Measurements from ENCODE around the gene RGS12.

The RGS12 gene

GRCh38 chr4:3303565-3303824 is 10.7 kb downstream of the RGS12 start:
- H3K9me2 ChIP-seq (replicated peaks; ENCODE audit: control insufficient read depth, low read length) = no peaks in the 10 kb centered on the region
- no peak overlapping the region for H3K4me3 ChIP-seq (ENCODE audit: low read length)
- H3K36me3 ChIP-seq (ENCODE audit: control insufficient read depth, low read length) = no peaks in the 10 kb centered on the region
- H4K20me1 ChIP-seq (ENCODE audit: control insufficient read depth, insufficient read depth, low read depth, low read length) = no peaks in the 10 kb centered on the region
- H3K4me2 ChIP-seq (ENCODE audit: low read length) = no peak overlapping the region
- no peak overlapping the region for H3K27ac ChIP-seq (ENCODE audit: low read depth, low read length)
- TF ChIP-seq EZH2phosphoT487 (IDR thresholded peaks at IDR 0.05; ENCODE audit: borderline replicate concordance, low read length) (no peak), CTCF (IDR thresholded peaks at IDR 0.05; ENCODE audit: low read depth, low read length, poor library complexity, severe bottlenecking) (no peak)
- no peaks in the 10 kb centered on the region for H3K79me2 ChIP-seq (ENCODE audit: control insufficient read depth, low read length)
- H3K9me3 ChIP-seq (ENCODE audit: control insufficient read depth, insufficient read depth, low read length) = no peaks in the 10 kb centered on the region
- no peaks in the 10 kb centered on the region for H3F3A ChIP-seq (ENCODE audit: control insufficient read depth, insufficient read depth)
- H3K27me3 ChIP-seq (ENCODE audit: control insufficient read depth, low read length) = no peaks in the 10 kb centered on the region
- H3K4me1 ChIP-seq (ENCODE audit: control insufficient read depth, low read length) = peaks cover 31% of the 10 kb centered on the region

DNA sequence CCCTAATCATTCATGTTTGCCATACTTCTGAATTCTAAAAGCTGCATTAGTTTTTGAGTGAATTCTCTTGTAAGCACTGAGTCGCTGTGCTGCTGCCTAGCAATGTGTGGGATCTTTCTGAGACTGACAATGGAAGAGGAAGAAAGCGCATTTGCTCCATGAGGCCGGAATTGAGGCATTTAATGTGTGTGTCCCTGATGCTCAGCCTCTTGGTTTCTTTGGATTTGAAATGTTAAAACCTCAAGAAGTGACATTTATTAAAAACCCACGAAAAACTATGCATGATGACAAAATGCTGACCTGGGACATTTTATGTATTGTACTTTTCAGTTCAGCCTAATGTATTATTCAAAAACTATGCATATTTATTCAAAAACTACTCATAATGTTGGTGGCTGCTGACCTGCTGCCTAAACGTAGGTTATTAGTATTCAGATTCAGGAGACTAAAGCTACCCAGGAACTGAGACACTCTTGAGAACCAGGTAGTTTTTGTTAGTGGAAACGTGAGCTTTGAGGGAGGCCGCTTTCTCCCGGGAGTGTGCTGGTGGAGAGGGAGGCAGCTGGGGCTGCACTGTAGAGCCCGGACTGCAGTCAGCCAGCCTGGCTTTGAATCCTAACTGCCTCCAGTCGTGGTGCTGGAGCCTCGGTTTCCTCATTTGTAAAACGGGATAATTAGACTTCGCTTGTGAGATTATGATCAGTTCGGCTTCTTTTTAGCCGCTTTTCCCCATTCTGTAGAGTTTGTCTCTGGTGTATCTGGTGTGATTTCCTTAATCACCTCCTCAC is 11.3 kb downstream of the RGS12 start:
- Histone ChIP-seq H3K4me3 (ENCODE audit: low read length) (no peak overlapping the region), H3K79me2 (ENCODE audit: control insufficient read depth, low read length) (no peaks in the 10 kb centered on the region), H3K36me3 (ENCODE audit: control insufficient read depth, low read length) (no peaks in the 10 kb centered on the region), H3K4me2 (ENCODE audit: low read length) (no peak overlapping the region), H3K9me2 (replicated peaks; ENCODE audit: control insufficient read depth, low read length) (no peaks in the 10 kb centered on the region), H3K9me3 (ENCODE audit: control insufficient read depth, insufficient read depth, low read length) (no peaks in the 10 kb centered on the region), H3K27me3 (ENCODE audit: control insufficient read depth, low read length) (no peaks in the 10 kb centered on the region), H4K20me1 (ENCODE audit: control insufficient read depth, insufficient read depth, low read depth, low read length) (no peaks in the 10 kb centered on the region), H3K4me1 (ENCODE audit: control insufficient read depth, low read length) (peaks cover 31% of the 10 kb centered on the region), H3F3A (ENCODE audit: control insufficient read depth, insufficient read depth) (no peaks in the 10 kb centered on the region), H3K27ac (ENCODE audit: low read depth, low read length) (no peak overlapping the region)
- TF ChIP-seq EZH2phosphoT487 (IDR thresholded peaks at IDR 0.05; ENCODE audit: borderline replicate concordance, low read length) (no peak), CTCF (IDR thresholded peaks at IDR 0.05; ENCODE audit: low read depth, low read length, poor library complexity, severe bottlenecking) (no peak)

- Histone ChIP-seq H3K27me3 (ENCODE audit: control insufficient read depth, low read length) (no peaks in the 10 kb centered on the region), H3K9me3 (ENCODE audit: control insufficient read depth, insufficient read depth, low read length) (no peaks in the 10 kb centered on the region), H3K4me2 (ENCODE audit: low read length) (no peak overlapping the region), H3K9me2 (replicated peaks; ENCODE audit: control insufficient read depth, low read length) (no peaks in the 10 kb centered on the region), H3K4me3 (ENCODE audit: low read length) (no peak overlapping the region), H3K36me3 (ENCODE audit: control insufficient read depth, low read length) (no peaks in the 10 kb centered on the region), H3F3A (ENCODE audit: control insufficient read depth, insufficient read depth) (no peaks in the 10 kb centered on the region), H3K4me1 (ENCODE audit: control insufficient read depth, low read length) (peaks cover 31% of the 10 kb centered on the region), H3K79me2 (ENCODE audit: control insufficient read depth, low read length) (no peaks in the 10 kb centered on the region), H3K27ac (ENCODE audit: low read depth, low read length) (no peak overlapping the region), H4K20me1 (ENCODE audit: control insufficient read depth, insufficient read depth, low read depth, low read length) (no peaks in the 10 kb centered on the region)
- no peak for TF ChIP-seq EZH2phosphoT487 (IDR thresholded peaks at IDR 0.05; ENCODE audit: borderline replicate concordance, low read length)
- no peak for TF ChIP-seq CTCF (IDR thresholded peaks at IDR 0.05; ENCODE audit: low read depth, low read length, poor library complexity, severe bottlenecking)
Observed at GRCh38 chr4:3304831-3305609, 12.2 kb downstream of the RGS12 start.
